Measurements from ENCODE around the gene PCDH9. TPM values are rescaled to one million over a fixed set of nuclear protein-coding genes. Genes with fewer than 3 reads are reported as not detected.
"Not testable (repeated sequence)": the region's sequence is repeated elsewhere in the genome, so short reads cannot be mapped to it uniquely, and the experiment has no call there.

The PCDH9 gene
- total RNA-seq, 1 experiment from 2014 or later: not detected

- DNase-seq (ENCODE audit: low spot score): no peak
- in situ Hi-C loops (cut with HindIII; ENCODE audit: low sequenced_read_pairs): no loop called here
These were observed 954.7 kb downstream of the PCDH9 start for GRCh38 chr13:66275416-66275815.

GRCh38 chr13:66273011-66273410, 957.1 kb downstream of the PCDH9 start:
- in situ Hi-C loops (cut with HindIII; ENCODE audit: low sequenced_read_pairs): no loop called here
- DNase-seq (ENCODE audit: low spot score): no peak

- DNase-seq (ENCODE audit: low spot score): no peak
- in situ Hi-C loops (cut with HindIII; ENCODE audit: low sequenced_read_pairs): no loop called here
These were observed 963.4 kb downstream of the PCDH9 start for GRCh38 chr13:66266761-66267160.

- no peak for DNase-seq (ENCODE audit: low spot score)
- in situ Hi-C loops (cut with HindIII; ENCODE audit: low sequenced_read_pairs): no loop called here
These were observed 963.8 kb downstream of the PCDH9 start for GRCh38 chr13:66266348-66266747.

- in situ Hi-C loops (cut with HindIII; ENCODE audit: low sequenced_read_pairs): no loop called here
- DNase-seq (ENCODE audit: low spot score): no peak
These were observed 964.8 kb downstream of the PCDH9 start for GRCh38 chr13:66265371-66265770.

- in situ Hi-C loops (cut with HindIII; ENCODE audit: low sequenced_read_pairs): no loop called here
- peak; percentile 58 for DNase-seq (ENCODE audit: low spot score)
These were observed 965.2 kb downstream of the PCDH9 start for GRCh38 chr13:66264971-66265370.

GRCh38 chr13:66262330-66262729, 967.8 kb downstream of the PCDH9 start:
- in situ Hi-C loops (cut with HindIII; ENCODE audit: low sequenced_read_pairs): no loop called here
- DNase-seq (ENCODE audit: low spot score): no peak

GRCh38 chr13:66259426-66259825, 970.7 kb downstream of the PCDH9 start:
- DNase-seq (ENCODE audit: low spot score); in situ Hi-C loops (cut with HindIII; ENCODE audit: low sequenced_read_pairs): not testable (repeated sequence)

All from G401 (cell line).